Mesodermal cell (in vitro differentiated cells): ENCODE measurements around the gene ATP13A3.

Source experiments
- H3K27ac ChIP-seq: 2 replicates; pipeline ENCODE4 v1.7.0; 2013; ENCODE audit warnings: mild to moderate bottlenecking, low read depth, low read length, moderate library complexity; ENCODE audit not compliant: severe bottlenecking
- H3K36me3 ChIP-seq: 2 replicates; pipeline ENCODE4 v1.7.1; 2013; ENCODE audit warnings: mild to moderate bottlenecking, low read length, moderate library complexity; ENCODE audit not compliant: control insufficient read depth, insufficient read depth
- H3K4me1 ChIP-seq: one replicate; pipeline ENCODE4 v1.7.1; 2013; ENCODE audit warnings: mild to moderate bottlenecking, low read length; ENCODE audit not compliant: insufficient read depth, control insufficient read depth, poor library complexity, severe bottlenecking
- H3K4me3 ChIP-seq: 2 replicates; pipeline ENCODE4 v1.7.0; 2013; ENCODE audit warnings: low read length, control low read depth, mild to moderate bottlenecking; ENCODE audit not compliant: insufficient read depth, poor library complexity, severe bottlenecking; ENCODE audit errors: extremely low read depth
- H3K9me3 ChIP-seq: 2 replicates; pipeline ENCODE4 v1.7.1; 2013; ENCODE audit warnings: mild to moderate bottlenecking, low read length, moderate library complexity; ENCODE audit not compliant: control insufficient read depth
- WGBS, 2 experiments: methylation state at CpG; one replicate each; pipeline ENCODE4 v1.1.5; 2013; ENCODE audit warnings: missing lambda C conversion rate in 2 of 2; ENCODE audit not compliant: insufficient coverage in 2 of 2; 5-methylcytosine and 5-hydroxymethylcytosine counted together

The ATP13A3 gene

GRCh38 chr3:194475978-194476377 is 10.8 kb downstream of the ATP13A3 start:
- Histone ChIP-seq H3K4me3 (no peak overlapping the region), H3K4me1 (peaks cover 10% of the 10 kb centered on the region), H3K36me3 (peaks cover 21% of the 10 kb centered on the region), H3K9me3 (no peaks in the 10 kb centered on the region), H3K27ac (no peak overlapping the region)
- WGBS, 2 experiments = 96 to 100% methylated on average over 4 of the region's 4 CpGs

DNA sequence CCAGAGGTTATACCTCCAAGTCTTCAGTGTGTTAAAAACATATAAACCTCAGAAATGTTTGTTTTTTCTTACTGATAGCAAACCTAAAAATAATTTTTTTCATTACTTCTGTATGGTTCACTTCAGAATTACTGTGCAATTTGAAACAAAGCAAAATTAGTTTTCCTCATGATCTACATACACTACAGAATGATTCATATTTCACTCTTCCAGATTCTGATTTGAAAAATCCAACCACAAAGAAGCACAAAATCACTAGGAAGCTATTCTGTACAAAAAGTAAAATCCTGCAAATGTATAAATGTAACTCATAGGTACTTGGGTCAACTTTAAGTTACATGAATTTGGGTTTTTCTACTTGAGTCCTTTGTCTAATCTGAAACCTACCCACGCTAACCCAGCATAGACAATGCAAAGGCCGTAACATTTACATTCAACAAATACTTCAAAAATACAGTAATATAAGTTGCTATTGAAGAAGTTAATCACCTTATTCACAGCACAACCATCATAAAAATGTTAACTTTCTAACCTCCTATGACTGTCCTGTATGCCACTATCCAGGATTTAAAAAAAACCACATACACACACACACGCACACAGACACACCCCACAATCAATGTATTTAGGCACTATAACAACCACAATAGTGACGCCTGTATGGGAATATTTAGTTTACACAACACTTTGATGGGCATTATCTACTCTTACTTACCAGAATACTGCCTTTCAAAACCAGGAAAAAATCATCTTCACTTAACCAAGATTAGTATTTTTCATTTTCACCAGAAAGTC is 11.5 kb downstream of the ATP13A3 start:
- Histone ChIP-seq H3K4me3 (no peak overlapping the region), H3K27ac (peak overlapping the region; percentile 18), H3K4me1 (peaks cover 4% of the 10 kb centered on the region), H3K36me3 (peaks cover 21% of the 10 kb centered on the region), H3K9me3 (no peaks in the 10 kb centered on the region)
- 87 to 92% methylated on average over 2 of the region's 4 CpGs for whole genome bisulfite sequencing, 2 experiments

DNA sequence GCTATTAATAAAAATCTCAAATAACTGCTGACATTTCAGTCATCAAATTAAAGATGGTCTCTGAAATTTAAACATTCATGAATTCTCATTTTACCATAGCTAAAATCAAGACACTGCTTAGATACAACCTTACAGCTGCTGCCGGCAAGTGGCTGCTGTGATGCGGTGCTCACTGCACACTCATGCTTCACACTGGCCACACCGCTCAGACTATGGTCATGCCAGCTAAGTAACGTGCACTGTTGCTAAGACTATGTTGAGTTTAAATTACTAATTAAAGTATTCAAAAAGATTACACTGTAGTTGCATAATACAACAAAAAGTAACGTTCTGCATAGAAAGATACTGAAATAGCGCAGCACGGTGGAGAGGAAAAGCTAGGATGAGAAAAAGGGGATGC is 12.1 kb downstream of the ATP13A3 start:
- Histone ChIP-seq H3K9me3 (no peaks in the 10 kb centered on the region), H3K4me3 (no peak overlapping the region), H3K36me3 (peaks cover 21% of the 10 kb centered on the region), H3K27ac (peak overlapping the region; percentile 18), H3K4me1 (no peaks in the 10 kb centered on the region)
- 96% methylated on average over 5 of the region's 7 CpGs; no CpG with 5 or more reads in 1 of the 2 experiments for WGBS, 2 experiments

DNA sequence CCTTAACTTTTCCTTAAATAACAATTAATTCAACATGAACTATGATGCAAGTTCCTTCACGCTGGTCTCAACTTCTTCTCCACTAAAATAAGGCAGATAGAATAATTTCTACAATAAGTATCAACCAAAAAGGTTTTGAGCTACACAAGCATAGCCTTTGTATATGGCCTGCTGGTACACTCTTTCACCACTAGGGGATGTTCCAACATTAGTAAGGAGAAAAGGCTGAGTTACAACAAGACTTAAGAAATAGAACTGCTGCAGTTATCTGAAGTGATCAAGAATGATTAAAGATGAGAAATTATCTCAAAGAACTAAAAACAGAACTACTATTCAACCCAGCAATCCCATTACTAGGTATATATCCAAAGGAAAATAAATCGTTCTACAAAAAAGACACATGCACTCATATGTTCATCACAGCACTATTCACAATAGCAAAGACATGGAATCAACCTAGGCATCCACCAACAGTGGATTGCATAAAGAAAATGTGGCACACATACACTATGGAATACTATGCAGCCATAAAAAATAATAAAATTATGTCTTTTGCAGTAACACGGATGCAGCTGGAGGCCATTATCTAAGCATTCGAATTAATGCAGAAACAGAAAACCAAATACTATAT is 14.4 kb downstream of the ATP13A3 start:
- H3K27ac ChIP-seq = no peak overlapping the region
- 57 to 60% methylated on average over 1 to 2 of the region's 4 CpGs for WGBS, 2 experiments
- peaks cover 7% of the 10 kb centered on the region for H3K36me3 ChIP-seq
- H3K4me3 ChIP-seq = no peak overlapping the region
- no peaks in the 10 kb centered on the region for H3K9me3 ChIP-seq
- H3K4me1 ChIP-seq = no peaks in the 10 kb centered on the region

DNA sequence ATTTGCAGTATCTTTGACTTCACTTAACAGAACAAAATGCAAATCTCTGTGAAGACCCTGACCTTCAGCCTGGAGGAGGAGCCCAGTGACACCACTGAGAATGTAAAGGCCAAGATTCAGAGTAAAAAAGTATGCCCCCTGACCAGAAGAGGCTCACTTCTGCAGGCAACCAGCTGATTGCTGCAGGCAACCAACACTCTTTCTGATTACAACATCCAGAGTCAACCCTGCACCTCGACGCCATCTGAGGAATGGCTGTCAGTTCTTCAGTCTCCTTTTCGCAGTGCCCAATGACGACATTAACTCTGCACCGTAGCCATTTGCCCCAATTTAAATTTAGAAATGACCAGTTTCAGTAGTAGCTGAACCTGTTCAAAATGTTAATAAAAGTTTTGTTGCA is 14.9 kb downstream of the ATP13A3 start:
- H3K27ac ChIP-seq = no peak overlapping the region
- H3K4me1 ChIP-seq = no peaks in the 10 kb centered on the region
- WGBS, 2 experiments = 70 to 82% methylated on average over 2 to 3 of the region's 5 CpGs

GRCh38 chr3:194470615-194471014 is 16.2 kb downstream of the ATP13A3 start:
- H3K4me1 ChIP-seq = no peaks in the 10 kb centered on the region
- WGBS, 2 experiments = 90 to 100% methylated on average over 1 to 2 of the region's 4 CpGs
- no peaks in the 10 kb centered on the region for H3K9me3 ChIP-seq
- H3K4me3 ChIP-seq = no peak overlapping the region
- H3K27ac ChIP-seq = no peak overlapping the region
- H3K36me3 ChIP-seq = peaks cover 7% of the 10 kb centered on the region

More for the DNA sequence above, 14.9 kb downstream of the ATP13A3 start:
- H3K4me3 ChIP-seq = no peak overlapping the region
- H3K36me3 ChIP-seq = peaks cover 7% of the 10 kb centered on the region
- no peaks in the 10 kb centered on the region for H3K9me3 ChIP-seq

GRCh38 chr3:194469977-194470376 is 16.8 kb downstream of the ATP13A3 start:
- Histone ChIP-seq H3K4me1 (no peaks in the 10 kb centered on the region), H3K9me3 (no peaks in the 10 kb centered on the region), H3K4me3 (no peak overlapping the region), H3K36me3 (peaks cover 7% of the 10 kb centered on the region), H3K27ac (no peak overlapping the region)

- Histone ChIP-seq H3K36me3 (peaks cover 8% of the 10 kb centered on the region), H3K4me3 (no peak overlapping the region), H3K27ac (no peak overlapping the region), H3K4me1 (no peaks in the 10 kb centered on the region), H3K9me3 (no peaks in the 10 kb centered on the region)
- no CpG with 5 or more reads among the region's 3 CpGs for WGBS, 2 experiments
Observed at GRCh38 chr3:194468086-194468485, 18.7 kb downstream of the ATP13A3 start.

GRCh38 chr3:194466761-194467356 is 19.9 kb downstream of the ATP13A3 start:
- H3K36me3 ChIP-seq = peaks cover 20% of the 10 kb centered on the region
- WGBS, 2 experiments = 90 to 100% methylated on average over 1 of the region's 2 CpGs
- H3K27ac ChIP-seq = no peak overlapping the region
- H3K4me1 ChIP-seq = no peaks in the 10 kb centered on the region
- H3K4me3 ChIP-seq = no peak overlapping the region
- no peaks in the 10 kb centered on the region for H3K9me3 ChIP-seq

DNA sequence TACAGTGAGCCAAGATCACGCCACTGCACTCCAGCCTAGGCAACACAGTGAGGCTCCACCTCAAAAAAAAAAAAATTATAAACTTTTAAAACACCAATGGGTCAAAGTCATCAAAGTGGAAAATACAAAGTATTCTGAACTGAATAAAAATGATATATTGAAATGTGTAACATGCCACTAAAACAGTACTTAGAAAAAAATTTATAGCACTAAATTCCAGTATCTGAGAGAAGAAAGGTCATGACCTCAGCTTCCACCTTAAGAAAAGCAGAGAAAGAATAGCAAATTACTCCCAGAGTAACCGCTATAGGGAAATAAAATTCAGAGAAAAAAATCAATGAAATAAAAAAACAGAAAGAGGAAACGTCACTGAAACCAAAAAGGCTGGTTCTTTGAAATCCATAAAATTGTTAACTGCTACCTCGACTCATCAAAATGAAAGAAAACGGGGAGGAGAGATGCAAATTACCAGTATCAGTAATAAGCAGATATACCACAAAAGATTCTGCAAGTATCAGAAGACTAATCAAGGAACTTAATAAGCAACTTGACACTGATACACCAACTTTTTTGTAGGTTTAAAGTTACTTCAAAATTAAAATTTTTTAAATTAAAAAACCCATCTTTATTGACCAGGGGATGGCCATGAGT is 20.8 kb downstream of the ATP13A3 start:
- Histone ChIP-seq H3K4me3 (no peak overlapping the region), H3K27ac (no peak overlapping the region), H3K9me3 (no peaks in the 10 kb centered on the region), H3K36me3 (peaks cover 21% of the 10 kb centered on the region), H3K4me1 (no peaks in the 10 kb centered on the region)
- 94% methylated on average over 3 of the region's 5 CpGs; no CpG with 5 or more reads in 1 of the 2 experiments for WGBS, 2 experiments
